Ishikawa (cell line): ENCODE data around the gene NRSN1.

ENCODE experiments used
- CEBPB ChIP-seq: IDR thresholded peaks from 2 replicates; pipeline ENCODE4 v1.6.1; 2012
- EGR1 ChIP-seq: IDR thresholded peaks from 2 replicates; pipeline ENCODE4 v1.6.1; 2012
- EP300 ChIP-seq: IDR thresholded peaks from 2 replicates; pipeline ENCODE4 v1.6.1; 2012; ENCODE audit warnings: borderline replicate concordance
- FOXM1 ChIP-seq: IDR thresholded peaks from 2 replicates; pipeline ENCODE4 v1.6.1; 2012; ENCODE audit warnings: low read depth, borderline replicate concordance
- NFIC ChIP-seq: IDR thresholded peaks from 2 replicates; pipeline ENCODE4 v1.6.1; 2012
- RAD21 ChIP-seq: IDR thresholded peaks from 2 replicates; pipeline ENCODE4 v1.6.1; 2012; ENCODE audit warnings: low read depth
- TAF1 ChIP-seq: IDR thresholded peaks from 2 replicates; pipeline ENCODE4 v1.6.1; 2012; ENCODE audit warnings: low read depth, mild to moderate bottlenecking
- TCF12 ChIP-seq: IDR thresholded peaks from 2 replicates; pipeline ENCODE4 v1.6.1; 2012; ENCODE audit warnings: low read depth
- YY1 ChIP-seq: IDR thresholded peaks from 2 replicates; pipeline ENCODE4 v1.6.1; 2012; ENCODE audit warnings: low read depth
- TF ChIP-seq, protein P1 (sequence below): IDR thresholded peaks from 2 replicates; pipeline ENCODE4 v1.6.1; 2012; ENCODE audit warnings: low read depth, mild to moderate bottlenecking
- TF ChIP-seq, protein P2 (sequence below): IDR thresholded peaks from 2 replicates; pipeline ENCODE4 v1.6.1; 2012
- TF ChIP-seq, protein P3 (sequence below): IDR thresholded peaks from 2 replicates; pipeline ENCODE4 v1.6.1; 2012

DNA sequence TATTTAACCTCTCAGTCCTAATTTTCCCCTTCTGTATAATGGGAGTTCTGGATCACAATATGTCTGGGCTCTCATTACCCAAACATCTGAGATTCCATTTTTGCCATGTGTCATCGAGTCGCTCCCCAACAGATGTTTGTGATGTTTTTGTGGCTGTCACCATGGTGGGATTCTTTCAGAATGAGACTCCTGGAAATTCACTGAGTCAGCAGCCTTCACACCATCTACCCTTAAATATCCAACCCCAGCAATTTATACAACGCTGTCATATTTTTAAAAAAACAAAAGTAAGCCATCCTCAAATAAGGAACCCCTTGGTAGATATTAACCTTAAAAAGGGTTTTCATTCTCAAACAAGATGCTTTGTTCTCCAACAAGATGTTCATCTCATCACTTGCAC is 20.9 kb downstream of the NRSN1 start:
- TF ChIP-seq YY1 = no peak
- no peak for TF ChIP-seq TCF12
- no peak for TF ChIP-seq CEBPB
- TF ChIP-seq, protein P1, sequence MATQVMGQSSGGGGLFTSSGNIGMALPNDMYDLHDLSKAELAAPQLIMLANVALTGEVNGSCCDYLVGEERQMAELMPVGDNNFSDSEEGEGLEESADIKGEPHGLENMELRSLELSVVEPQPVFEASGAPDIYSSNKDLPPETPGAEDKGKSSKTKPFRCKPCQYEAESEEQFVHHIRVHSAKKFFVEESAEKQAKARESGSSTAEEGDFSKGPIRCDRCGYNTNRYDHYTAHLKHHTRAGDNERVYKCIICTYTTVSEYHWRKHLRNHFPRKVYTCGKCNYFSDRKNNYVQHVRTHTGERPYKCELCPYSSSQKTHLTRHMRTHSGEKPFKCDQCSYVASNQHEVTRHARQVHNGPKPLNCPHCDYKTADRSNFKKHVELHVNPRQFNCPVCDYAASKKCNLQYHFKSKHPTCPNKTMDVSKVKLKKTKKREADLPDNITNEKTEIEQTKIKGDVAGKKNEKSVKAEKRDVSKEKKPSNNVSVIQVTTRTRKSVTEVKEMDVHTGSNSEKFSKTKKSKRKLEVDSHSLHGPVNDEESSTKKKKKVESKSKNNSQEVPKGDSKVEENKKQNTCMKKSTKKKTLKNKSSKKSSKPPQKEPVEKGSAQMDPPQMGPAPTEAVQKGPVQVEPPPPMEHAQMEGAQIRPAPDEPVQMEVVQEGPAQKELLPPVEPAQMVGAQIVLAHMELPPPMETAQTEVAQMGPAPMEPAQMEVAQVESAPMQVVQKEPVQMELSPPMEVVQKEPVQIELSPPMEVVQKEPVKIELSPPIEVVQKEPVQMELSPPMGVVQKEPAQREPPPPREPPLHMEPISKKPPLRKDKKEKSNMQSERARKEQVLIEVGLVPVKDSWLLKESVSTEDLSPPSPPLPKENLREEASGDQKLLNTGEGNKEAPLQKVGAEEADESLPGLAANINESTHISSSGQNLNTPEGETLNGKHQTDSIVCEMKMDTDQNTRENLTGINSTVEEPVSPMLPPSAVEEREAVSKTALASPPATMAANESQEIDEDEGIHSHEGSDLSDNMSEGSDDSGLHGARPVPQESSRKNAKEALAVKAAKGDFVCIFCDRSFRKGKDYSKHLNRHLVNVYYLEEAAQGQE = no peak
- TF ChIP-seq RAD21 = no peak
- no peak for TF ChIP-seq EP300
- no peak for TF ChIP-seq TAF1
- TF ChIP-seq EGR1 = no peak
- TF ChIP-seq, protein P2, sequence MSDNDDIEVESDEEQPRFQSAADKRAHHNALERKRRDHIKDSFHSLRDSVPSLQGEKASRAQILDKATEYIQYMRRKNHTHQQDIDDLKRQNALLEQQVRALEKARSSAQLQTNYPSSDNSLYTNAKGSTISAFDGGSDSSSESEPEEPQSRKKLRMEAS = no peak
- TF ChIP-seq, protein P3, sequence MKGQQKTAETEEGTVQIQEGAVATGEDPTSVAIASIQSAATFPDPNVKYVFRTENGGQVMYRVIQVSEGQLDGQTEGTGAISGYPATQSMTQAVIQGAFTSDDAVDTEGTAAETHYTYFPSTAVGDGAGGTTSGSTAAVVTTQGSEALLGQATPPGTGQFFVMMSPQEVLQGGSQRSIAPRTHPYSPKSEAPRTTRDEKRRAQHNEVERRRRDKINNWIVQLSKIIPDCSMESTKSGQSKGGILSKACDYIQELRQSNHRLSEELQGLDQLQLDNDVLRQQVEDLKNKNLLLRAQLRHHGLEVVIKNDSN = no peak
- no peak for TF ChIP-seq NFIC
- TF ChIP-seq FOXM1 = no peak
